Sigmoid colon (tissue), 4 donors: ENCODE measurements around the gene ADO.

Source experiments
- EP300 ChIP-seq, 4 donors: sonication (generic); formaldehyde crosslinking; IDR thresholded peaks; one replicate each; pipeline ENCODE4 v1.6.1; 2017; ENCODE audit warnings: antibody characterized with exemption in 4 of 4
- POLR2A ChIP-seq, 2 donors: fragments of 450-650 bp; IDR thresholded peaks; one replicate each; pipeline ENCODE4 v1.6.1; 2016; ENCODE audit warnings: antibody characterized with exemption in 2 of 2, mild to moderate bottlenecking in 2 of 2, moderate library complexity in 2 of 2
- POLR2AphosphoS5 ChIP-seq, 4 donors: sonication (generic); formaldehyde crosslinking; IDR thresholded peaks; one replicate each; pipeline ENCODE4 v1.6.1; 2017; ENCODE audit warnings: antibody characterized with exemption in 4 of 4
- TF ChIP-seq, protein P1 (sequence below), 4 experiments: fragments of 450-650 bp in 3 of 4; fragments of 200-600 bp in 1 of 4; IDR thresholded peaks; one replicate each; pipeline ENCODE4 v1.5.1; 2016 to 2019; ENCODE audit warnings: antibody characterized with exemption in 4 of 4, mild to moderate bottlenecking in 3 of 4, moderate library complexity in 2 of 4

DNA sequence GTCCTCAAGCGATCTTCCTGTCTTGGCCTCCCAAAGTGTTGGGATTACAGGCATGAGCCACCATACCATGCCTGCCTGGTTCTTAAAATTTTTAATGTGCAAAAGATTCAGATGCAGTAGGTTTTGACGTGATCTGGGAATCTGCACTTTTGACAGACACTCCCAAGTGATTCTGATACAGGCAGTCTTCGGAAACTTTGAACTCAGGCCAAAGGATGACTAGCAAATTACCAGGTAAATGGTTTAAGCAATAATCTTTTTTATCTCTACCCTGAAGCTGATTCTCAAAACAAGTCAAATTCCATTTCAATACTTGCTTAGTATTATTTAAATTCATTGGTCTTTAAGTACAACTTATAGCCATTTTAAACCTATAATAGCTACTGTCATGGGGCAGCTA, 2.6 kb upstream of the ADO start:
- no peak for TF ChIP-seq POLR2AphosphoS5 (IDR thresholded peaks at IDR 0.05)
- TF ChIP-seq, protein P1, sequence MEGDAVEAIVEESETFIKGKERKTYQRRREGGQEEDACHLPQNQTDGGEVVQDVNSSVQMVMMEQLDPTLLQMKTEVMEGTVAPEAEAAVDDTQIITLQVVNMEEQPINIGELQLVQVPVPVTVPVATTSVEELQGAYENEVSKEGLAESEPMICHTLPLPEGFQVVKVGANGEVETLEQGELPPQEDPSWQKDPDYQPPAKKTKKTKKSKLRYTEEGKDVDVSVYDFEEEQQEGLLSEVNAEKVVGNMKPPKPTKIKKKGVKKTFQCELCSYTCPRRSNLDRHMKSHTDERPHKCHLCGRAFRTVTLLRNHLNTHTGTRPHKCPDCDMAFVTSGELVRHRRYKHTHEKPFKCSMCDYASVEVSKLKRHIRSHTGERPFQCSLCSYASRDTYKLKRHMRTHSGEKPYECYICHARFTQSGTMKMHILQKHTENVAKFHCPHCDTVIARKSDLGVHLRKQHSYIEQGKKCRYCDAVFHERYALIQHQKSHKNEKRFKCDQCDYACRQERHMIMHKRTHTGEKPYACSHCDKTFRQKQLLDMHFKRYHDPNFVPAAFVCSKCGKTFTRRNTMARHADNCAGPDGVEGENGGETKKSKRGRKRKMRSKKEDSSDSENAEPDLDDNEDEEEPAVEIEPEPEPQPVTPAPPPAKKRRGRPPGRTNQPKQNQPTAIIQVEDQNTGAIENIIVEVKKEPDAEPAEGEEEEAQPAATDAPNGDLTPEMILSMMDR (IDR thresholded peaks at IDR 0.05): no peak
- no peak for TF ChIP-seq POLR2A (IDR thresholded peaks at IDR 0.05)
- TF ChIP-seq EP300 (IDR thresholded peaks at IDR 0.05): no peak
